ENCODE measurements around the gene GLIS1.

GLIS1 gene

GRCh38 chr1:53470155-53470554 is 268.8 kb downstream of the GLIS1 start:
- FAIRE-seq (no peak), DNase-seq (ENCODE audit: low spot score) (no peak)

- FAIRE-seq, result no peak
These were observed 269.6 kb downstream of the GLIS1 start for GRCh38 chr1:53469373-53469772.

GRCh38 chr1:53468374-53468773 is 270.6 kb downstream of the GLIS1 start:
- FAIRE-seq (no peak), DNase-seq (ENCODE audit: low spot score) (no peak)

More at GRCh38 chr1:53469373-53469772, 269.6 kb downstream of the GLIS1 start:
- no peak for DNase-seq (ENCODE audit: low spot score)

- FAIRE-seq (no peak), DNase-seq (ENCODE audit: low spot score) (no peak)
These were observed 271.6 kb downstream of the GLIS1 start for GRCh38 chr1:53467391-53467790.

GRCh38 chr1:53465023-53465957 is 273.7 kb downstream of the GLIS1 start:
- no peak for FAIRE-seq

GRCh38 chr1:53463961-53464899 is 274.7 kb downstream of the GLIS1 start:
- DNase-seq (ENCODE audit: low spot score), result no peak
- FAIRE-seq, result no peak

More at GRCh38 chr1:53465023-53465957, 273.7 kb downstream of the GLIS1 start:
- DNase-seq (ENCODE audit: low spot score), result no peak

GRCh38 chr1:53462769-53463501 is 276.0 kb downstream of the GLIS1 start:
- no peak for FAIRE-seq

GRCh38 chr1:53462193-53462592 is 276.8 kb downstream of the GLIS1 start:
- FAIRE-seq (no peak), DNase-seq (ENCODE audit: low spot score) (no peak)

More at GRCh38 chr1:53462769-53463501, 276.0 kb downstream of the GLIS1 start:
- DNase-seq (ENCODE audit: low spot score), result no peak

GRCh38 chr1:53461323-53462044 is 277.5 kb downstream of the GLIS1 start:
- FAIRE-seq (no peak), DNase-seq (ENCODE audit: low spot score) (no peak)

GRCh38 chr1:53460666-53461322 is 278.2 kb downstream of the GLIS1 start:
- DNase-seq (ENCODE audit: low spot score) (no peak), FAIRE-seq (no peak)

GRCh38 chr1:53460211-53460634 is 278.7 kb downstream of the GLIS1 start:
- no peak for FAIRE-seq
- no peak for DNase-seq (ENCODE audit: low spot score)

- no peak for DNase-seq (ENCODE audit: low spot score)
- no peak for FAIRE-seq
These were observed 279.4 kb downstream of the GLIS1 start, which contains the start of gene DMRTB1 for GRCh38 chr1:53459321-53460175. Gene DMRTB1 (plus strand): TSS chr1:53459399. CDS start chr1:53459454, 55 bp downstream.

GRCh38 chr1:53458634-53459033 is 280.3 kb downstream of the GLIS1 start:
- FAIRE-seq, result no peak
- DNase-seq (ENCODE audit: low spot score), result no peak

All from urothelium cell line (cell line).